VCaP (cell line): ENCODE data around the gene COIL.

Experiments used
- H3K27ac ChIP-seq: fragments of 450-650 bp; 2 replicates; pipeline ENCODE4 v1.5.1; 2017
- TF ChIP-seq, protein P1 (sequence below): fragments of 450-650 bp; conservative IDR thresholded peaks from 2 replicates; pipeline ENCODE4 v1.5.1; 2017; ENCODE audit warnings: mild to moderate bottlenecking, moderate library complexity

The COIL gene

DNA sequence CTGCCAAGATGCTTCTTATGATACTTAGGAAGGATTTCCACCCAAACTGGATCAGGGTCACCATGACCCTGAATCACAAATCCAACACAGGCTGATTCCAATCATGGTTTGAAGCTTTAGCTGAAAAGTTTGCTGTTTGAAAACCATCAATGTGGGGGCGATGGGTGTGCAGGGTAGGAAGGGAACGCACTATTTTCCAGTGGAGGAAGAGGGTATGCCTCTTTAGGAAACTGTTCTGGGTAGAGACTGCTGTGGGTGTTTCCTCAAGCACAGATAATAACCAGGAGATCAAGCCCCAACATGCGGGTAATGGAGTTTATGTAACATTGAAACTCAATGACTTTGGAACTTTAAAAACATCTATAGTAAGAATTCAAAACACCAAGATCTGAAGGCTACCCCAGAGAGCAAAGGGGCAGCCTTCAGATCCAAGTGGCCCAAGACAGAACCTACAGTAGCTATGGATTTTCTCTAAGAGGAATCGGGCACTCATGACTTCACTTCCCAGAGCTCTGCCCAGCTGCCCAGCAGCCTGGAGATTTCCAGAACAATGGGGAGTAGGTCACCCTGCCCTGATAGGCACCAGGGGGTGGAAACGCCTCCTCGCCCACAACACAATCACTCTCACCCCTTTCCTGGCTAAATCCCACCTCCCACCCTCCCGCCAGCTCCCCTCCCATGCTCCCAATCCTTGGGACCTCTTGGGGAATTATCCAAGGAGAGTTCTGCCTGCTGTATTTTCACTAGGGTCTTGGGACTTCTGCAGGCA, 69.8 kb downstream of the COIL start:
- TF ChIP-seq, protein P1, sequence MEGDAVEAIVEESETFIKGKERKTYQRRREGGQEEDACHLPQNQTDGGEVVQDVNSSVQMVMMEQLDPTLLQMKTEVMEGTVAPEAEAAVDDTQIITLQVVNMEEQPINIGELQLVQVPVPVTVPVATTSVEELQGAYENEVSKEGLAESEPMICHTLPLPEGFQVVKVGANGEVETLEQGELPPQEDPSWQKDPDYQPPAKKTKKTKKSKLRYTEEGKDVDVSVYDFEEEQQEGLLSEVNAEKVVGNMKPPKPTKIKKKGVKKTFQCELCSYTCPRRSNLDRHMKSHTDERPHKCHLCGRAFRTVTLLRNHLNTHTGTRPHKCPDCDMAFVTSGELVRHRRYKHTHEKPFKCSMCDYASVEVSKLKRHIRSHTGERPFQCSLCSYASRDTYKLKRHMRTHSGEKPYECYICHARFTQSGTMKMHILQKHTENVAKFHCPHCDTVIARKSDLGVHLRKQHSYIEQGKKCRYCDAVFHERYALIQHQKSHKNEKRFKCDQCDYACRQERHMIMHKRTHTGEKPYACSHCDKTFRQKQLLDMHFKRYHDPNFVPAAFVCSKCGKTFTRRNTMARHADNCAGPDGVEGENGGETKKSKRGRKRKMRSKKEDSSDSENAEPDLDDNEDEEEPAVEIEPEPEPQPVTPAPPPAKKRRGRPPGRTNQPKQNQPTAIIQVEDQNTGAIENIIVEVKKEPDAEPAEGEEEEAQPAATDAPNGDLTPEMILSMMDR, result no peak
- no peak overlapping the region for H3K27ac ChIP-seq

DNA sequence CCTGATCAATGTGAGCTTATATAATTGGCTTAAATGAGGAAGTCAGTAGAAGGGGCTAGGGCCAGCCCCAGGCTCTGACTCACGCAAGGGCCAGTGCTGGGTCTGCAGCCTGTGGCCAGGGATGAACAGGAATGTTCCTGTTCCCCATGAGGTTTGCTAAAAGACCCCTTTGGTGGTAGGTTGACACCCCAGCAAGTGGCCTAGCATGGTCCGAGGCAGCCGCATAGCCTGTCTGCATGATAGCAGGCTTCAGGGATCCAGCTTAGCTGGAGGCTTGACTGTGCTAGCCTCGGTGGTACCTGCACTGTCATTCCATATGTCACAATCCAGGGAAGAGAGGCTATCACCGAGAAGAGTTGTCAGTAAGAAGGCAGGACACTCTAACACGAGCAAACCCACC, 70.5 kb downstream of the COIL start:
- H3K27ac ChIP-seq, result no peak overlapping the region
- TF ChIP-seq, protein P1, result no peak
